Heart right ventricle (tissue), 16 donors: ENCODE results near the gene CLIC6. TPM values are rescaled to one million over a fixed set of nuclear protein-coding genes. Genes with fewer than 3 reads are reported as not detected.

Experiments
- ATAC-seq, 8 donors: fragments of 200-7000 bp; cut with Tn5 transposase; one replicate each; pipeline ENCODE4 v1.9.1; 2020; ENCODE audit warnings: mild to moderate bottlenecking in 8 of 8, moderate library complexity in 8 of 8, moderate number of reproducible peaks in 1 of 8
- DNase-seq, 2 donors: peaks; one replicate each; pipeline ENCODE4 v3.0.0-alpha.2; 2020
- H3K27ac ChIP-seq, 10 donors: fragments of 200-600 bp; sonication (generic) in 2 of 10; one replicate each; pipeline versions ENCODE4 v1.5.0 to v1.8.0; 2020 to 2022; ENCODE audit warnings: mild to moderate bottlenecking in 3 of 10
- H3K27me3 ChIP-seq, 7 donors: fragments of 200-600 bp; one replicate each; pipeline ENCODE4 v1.8.0; 2021 to 2022; ENCODE audit warnings: mild to moderate bottlenecking in 2 of 7
- H3K36me3 ChIP-seq, 9 donors: fragments of 200-600 bp; sonication (generic) in 1 of 9; one replicate each; pipeline versions ENCODE4 v1.5.0 to v1.8.0; 2020 to 2022; ENCODE audit warnings: mild to moderate bottlenecking in 2 of 9
- H3K4me1 ChIP-seq, 9 donors: fragments of 200-600 bp; sonication (generic) in 1 of 9; one replicate each; pipeline versions ENCODE4 v1.5.0 to v1.8.0; 2020 to 2022; ENCODE audit warnings: mild to moderate bottlenecking in 4 of 9
- H3K4me3 ChIP-seq, 10 donors: fragments of 200-600 bp; sonication (generic) in 2 of 10; one replicate each; pipeline versions ENCODE4 v1.5.0 to v1.8.0; 2020 to 2022; ENCODE audit warnings: mild to moderate bottlenecking in 7 of 10, moderate library complexity in 2 of 10
- H3K9me3 ChIP-seq, 11 donors: fragments of 200-600 bp in 10 of 11; sonication (generic) in 2 of 11; one replicate each; pipeline versions ENCODE4 v1.5.0 to v1.8.0; 2013 to 2022; ENCODE audit warnings: mild to moderate bottlenecking in 2 of 11, control low read depth in 1 of 11, moderate library complexity in 1 of 11
- WGBS, 2 donors: extraction: QIAGEN DNeasy Blood & Tissue Kit; methylation state at CpG; one replicate each; pipeline ENCODE4 v1.1.7; 2013; ENCODE audit warnings: inconsistent platforms in 1 of 2; 5-methylcytosine and 5-hydroxymethylcytosine counted together
- intact Hi-C, 10 donors: fragments of 100-400 bp; cut with DNase I; formaldehyde crosslinking; loops; one replicate each; pipeline versions ENCODE4 v1.11.1 to v1.14.2; 2022
- polyA plus RNA-seq, 2 donors: library from polyadenylated mRNA; stranded (reverse); fragments of 200-250 nt; gene quantifications; one replicate each; pipeline ENCODE4 v1.2.3, GENCODE V29; 2013
- total RNA-seq, 10 donors: library from RNA; stranded (reverse); fragmentation: NEBNext Ultra II Directional in 3 of 10; extraction: Animal tissue kit (Norgen Biotek cat#: 25700) in 3 of 10; gene quantifications; one replicate each; pipeline versions ENCODE4 v1.2.1 to v1.2.4, GENCODE V29; 2021 to 2023
- TF ChIP-seq, protein P1 (sequence below), 9 donors: fragments of 200-600 bp; sonication (generic) in 2 of 9; IDR thresholded peaks; one replicate each; pipeline versions ENCODE4 v1.5.0 to v1.8.0; 2021 to 2022; ENCODE audit warnings: antibody characterized with exemption in 9 of 9, mild to moderate bottlenecking in 5 of 9, moderate library complexity in 1 of 9
- donor health status: Arrhythmogenic right ventricular cardiomyopathy.
- donor health status: ischemic (EF 13 %, LVEDD 7.1; RV severe dilation, severe dysfunction).
- donor health status: healthy with polysubstance abuse.
- donor health status: DM: no; HTN: yes; CAD: no.
- donor health status: DM: no; HTN: no; CAD: no.
- donor health status: ischemic (EF 25% LVEDD 6.9; RV normal size, moderate dysfunction).
- donor health status: ischemic (EF 25% LVEDD 5.7; RV mildly dilated, moderate dysfunction).
- donor health status: healthy.
- donor health status: DM: yes; HTN: yes; CAD: no.
- donor health status: Ischemic cardiomyopathy.
- donor health status: ischemic (EF 35%, LVEDD 5.7; RV mildly dilated, moderate dysfunction).
- donor health status: nonischemic (EF 11% LVEDD 7.7; RV severe dilation, severe dysfunction).
- donor health status: DM: yes; HTN: yes; CAD: no.
- donor health status: PGD.
- donor health status: ischemic (EF 29% LVEDD 5.4; RV normal size, mild dysfunction).
- donor health status: nonischemic (EF 23%, LVEDD 6.1; RV moderate dilation, normal function).

The CLIC6 gene
- total and polyA plus RNA-seq, 12 donors = 0.21 to 8.1 (median 2.4) TPM

DNA sequence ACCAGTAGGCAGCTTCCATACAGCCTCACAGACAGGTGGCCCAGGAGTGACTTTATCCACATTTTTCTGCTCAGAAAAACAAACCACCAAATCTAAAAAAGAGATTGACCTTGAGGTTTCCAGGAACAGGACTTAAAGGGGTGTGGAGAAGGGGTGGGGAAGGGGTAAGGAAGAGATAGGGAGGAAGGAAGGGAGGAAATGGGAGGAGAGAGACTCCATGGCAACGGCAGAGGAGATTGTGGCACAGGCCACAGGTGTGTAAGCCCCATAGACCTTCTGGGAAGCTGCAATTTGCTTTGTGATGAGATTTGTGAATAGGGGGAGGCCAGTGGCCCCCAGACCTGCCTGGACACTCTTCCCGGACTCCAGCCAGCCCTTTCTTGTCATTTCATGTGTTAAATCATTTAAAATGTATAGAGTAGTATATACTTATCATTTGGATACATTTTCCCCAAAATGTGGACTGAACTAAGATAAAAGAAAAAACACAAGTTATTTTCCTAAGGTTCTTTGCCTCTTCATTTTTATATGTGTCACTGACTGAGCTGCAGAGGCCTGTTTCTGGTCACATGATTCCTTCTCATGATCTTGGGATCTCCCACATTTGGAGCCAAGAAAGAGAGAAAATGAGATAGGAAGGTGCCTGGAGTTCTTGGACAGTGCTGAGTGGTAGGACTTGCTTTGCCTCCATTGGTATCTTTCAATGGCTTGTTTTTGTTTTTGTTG lies 55.5 kb downstream of the CLIC6 start:
- DNase-seq (no peak), ATAC-seq (no peak)
- Histone ChIP-seq H3K27ac (no peak overlapping the region), H3K27me3 (peaks cover 0 to 26% (median 11%) of the 10 kb centered on the region in 7 donors), H3K9me3 (no peaks in the 10 kb centered on the region), H3K36me3 (no peaks in the 10 kb centered on the region), H3K4me1 (peaks cover 0 to 5% (median 0%) of the 10 kb centered on the region in 9 donors), H3K4me3 (no peak overlapping the region)
- TF ChIP-seq, protein P1, sequence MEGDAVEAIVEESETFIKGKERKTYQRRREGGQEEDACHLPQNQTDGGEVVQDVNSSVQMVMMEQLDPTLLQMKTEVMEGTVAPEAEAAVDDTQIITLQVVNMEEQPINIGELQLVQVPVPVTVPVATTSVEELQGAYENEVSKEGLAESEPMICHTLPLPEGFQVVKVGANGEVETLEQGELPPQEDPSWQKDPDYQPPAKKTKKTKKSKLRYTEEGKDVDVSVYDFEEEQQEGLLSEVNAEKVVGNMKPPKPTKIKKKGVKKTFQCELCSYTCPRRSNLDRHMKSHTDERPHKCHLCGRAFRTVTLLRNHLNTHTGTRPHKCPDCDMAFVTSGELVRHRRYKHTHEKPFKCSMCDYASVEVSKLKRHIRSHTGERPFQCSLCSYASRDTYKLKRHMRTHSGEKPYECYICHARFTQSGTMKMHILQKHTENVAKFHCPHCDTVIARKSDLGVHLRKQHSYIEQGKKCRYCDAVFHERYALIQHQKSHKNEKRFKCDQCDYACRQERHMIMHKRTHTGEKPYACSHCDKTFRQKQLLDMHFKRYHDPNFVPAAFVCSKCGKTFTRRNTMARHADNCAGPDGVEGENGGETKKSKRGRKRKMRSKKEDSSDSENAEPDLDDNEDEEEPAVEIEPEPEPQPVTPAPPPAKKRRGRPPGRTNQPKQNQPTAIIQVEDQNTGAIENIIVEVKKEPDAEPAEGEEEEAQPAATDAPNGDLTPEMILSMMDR (IDR thresholded peaks at IDR 0.05) = no peak
- intact Hi-C loops = no loop called here
- whole genome bisulfite sequencing, 2 donors = 53 to 56% methylated on average over 2 of the region's 2 CpGs

DNA sequence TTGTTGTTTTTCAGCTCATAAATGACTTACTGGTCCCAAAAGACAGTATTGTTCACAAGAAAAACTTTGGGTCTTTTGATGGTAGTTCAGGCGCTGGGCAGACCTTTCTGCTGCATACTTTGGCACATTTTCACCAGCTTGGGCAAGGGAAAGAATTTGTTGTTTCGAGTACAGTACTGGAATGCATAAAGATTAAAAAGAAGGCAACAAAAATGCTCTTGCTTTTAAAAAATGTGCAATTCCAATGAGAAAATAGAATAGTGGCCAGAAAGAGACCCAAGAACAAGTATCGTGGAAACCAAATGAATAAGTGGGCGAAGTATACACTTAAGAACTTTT lies 56.0 kb downstream of the CLIC6 start:
- no peaks in the 10 kb centered on the region for H3K9me3 ChIP-seq
- H3K27ac ChIP-seq = no peak overlapping the region
- no peaks in the 10 kb centered on the region for H3K36me3 ChIP-seq
- H3K27me3 ChIP-seq = peaks cover 0 to 26% (median 11%) of the 10 kb centered on the region in 7 donors
- no peak overlapping the region for H3K4me3 ChIP-seq
- peaks cover 0 to 5% (median 0%) of the 10 kb centered on the region in 9 donors for H3K4me1 ChIP-seq
- ATAC-seq (no peak), DNase-seq (no peak)
- TF ChIP-seq, protein P1 (IDR thresholded peaks at IDR 0.05) = no peak
- intact Hi-C loops = no loop called here
- WGBS, 2 donors = 86 to 88% methylated on average over 4 of the region's 4 CpGs

DNA sequence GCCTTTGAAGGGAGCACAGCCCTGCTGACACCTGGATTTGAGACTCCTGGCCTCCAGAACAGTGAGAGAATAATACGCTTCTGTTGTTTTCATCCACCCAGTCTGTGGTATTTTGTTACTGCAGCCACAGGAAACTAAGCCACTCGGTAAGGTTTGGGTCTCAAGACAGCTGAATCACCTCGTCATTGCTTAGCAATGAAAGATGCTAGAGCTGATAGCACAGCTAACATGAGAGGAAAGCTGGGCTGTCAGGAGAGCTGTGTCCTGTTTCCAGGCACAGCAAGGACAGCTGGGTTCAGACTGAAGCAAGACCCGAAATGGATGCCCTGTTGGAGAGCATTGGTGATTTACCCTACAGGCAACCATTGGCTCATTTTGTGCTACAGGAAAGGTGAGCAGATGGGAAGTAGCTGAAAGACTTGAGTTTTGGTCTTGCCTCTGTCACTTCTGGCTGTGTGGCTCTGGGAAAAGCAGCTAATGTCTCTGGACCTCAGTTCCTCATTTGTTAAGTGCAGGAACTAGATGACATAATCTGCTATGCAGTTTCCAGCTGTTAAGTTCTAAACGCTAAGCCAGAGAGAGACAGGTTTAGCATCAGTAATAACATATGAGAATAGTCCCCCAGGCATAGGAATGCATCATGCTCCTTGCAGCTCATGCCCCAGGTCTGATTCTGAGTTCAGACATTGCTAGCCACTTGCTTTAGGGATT lies 58.0 kb downstream of the CLIC6 start:
- intact Hi-C loops = no loop called here
- no peak overlapping the region for H3K27ac ChIP-seq
- ATAC-seq = no peak
- TF ChIP-seq, protein P1 (IDR thresholded peaks at IDR 0.05) = no peak
- DNase-seq = no peak
- 52 to 66% methylated on average over 5 of the region's 5 CpGs for WGBS, 2 donors
- peaks cover 0 to 26% (median 11%) of the 10 kb centered on the region in 7 donors for H3K27me3 ChIP-seq
- no peak overlapping the region for H3K4me3 ChIP-seq
- no peaks in the 10 kb centered on the region for H3K9me3 ChIP-seq
- no peaks in the 10 kb centered on the region for H3K36me3 ChIP-seq
- H3K4me1 ChIP-seq = peaks cover 0 to 5% (median 0%) of the 10 kb centered on the region in 9 donors

- Histone ChIP-seq H3K9me3 (no peaks in the 10 kb centered on the region), H3K4me1 (peaks cover 0 to 5% (median 0%) of the 10 kb centered on the region in 9 donors), H3K27ac (no peak overlapping the region), H3K27me3 (peaks cover 0 to 35% (median 7%) of the 10 kb centered on the region in 7 donors), H3K36me3 (no peaks in the 10 kb centered on the region), H3K4me3 (no peak overlapping the region)
- ATAC-seq = no peak
- TF ChIP-seq, protein P1 (IDR thresholded peaks at IDR 0.05) = no peak
- WGBS, 2 donors = 96 to 98% methylated on average over 3 of the region's 3 CpGs
- intact Hi-C loops = no loop called here
- DNase-seq = no peak
Measured at GRCh38 chr21:34728479-34728878, 59.7 kb downstream of the CLIC6 start.
